Measurements from ENCODE around the gene GDA. TPM values are rescaled to one million over a fixed set of nuclear protein-coding genes. Genes with fewer than 3 reads are reported as not detected.

Gene GDA
- total and polyA plus RNA-seq, 2 of the 4 experiments (the other 2 are of a cell fraction), result not detected

GRCh38 chr9:72140586-72140985 lies 8.7 kb upstream of the GDA start:
- H2BK5ac ChIP-seq (ENCODE audit: low read depth, low read length, poor library complexity, severe bottlenecking), result no peak overlapping the region
- no peak overlapping the region for H2BK20ac ChIP-seq (ENCODE audit: low read depth, low read length)
- no peak overlapping the region for H2BK15ac ChIP-seq (ENCODE audit: low read depth, low read length)
- no peak overlapping the region for H4K8ac ChIP-seq (ENCODE audit: low read depth in 2 of 2, low read length in 2 of 2)
- no peak overlapping the region for H3K56ac ChIP-seq (ENCODE audit: extremely low read depth, insufficient read depth, low read length)
- H3K18ac ChIP-seq (ENCODE audit: low read depth, low read length), result no peak overlapping the region
- no peak overlapping the region for H2BK120ac ChIP-seq (ENCODE audit: low read depth, low read length)
- ATAC-seq (ENCODE audit: low read depth), result no peak
- no peaks in the 10 kb centered on the region for H3K4me1 ChIP-seq (ENCODE audit: control insufficient read depth, insufficient read depth, low read length)
- no peaks in the 10 kb centered on the region for H3K9me3 ChIP-seq (ENCODE audit: control insufficient read depth, insufficient read depth, low read length)
- no peak overlapping the region for H3K9ac ChIP-seq (ENCODE audit: low read depth, low read length)
- H4K5ac ChIP-seq (ENCODE audit: low read depth, low read length), result no peak overlapping the region
- H3K4me3 ChIP-seq (ENCODE audit: insufficient read depth, low read depth, low read length), result no peak overlapping the region
- no peaks in the 10 kb centered on the region for H3K36me3 ChIP-seq (ENCODE audit: control insufficient read depth, insufficient read depth, low read length)
- DNase-seq, result no peak
- in situ Hi-C loops (cut with MboI; ENCODE audit: low sequenced_read_pairs) (no loop called here), intact Hi-C loops (cut with micrococcal nuclease) (no loop called here), dilution Hi-C loops (cut with HindIII; ENCODE audit: low sequenced_read_pairs, unreplicated experiment) (no loop called here)
- no peak overlapping the region for H3K14ac ChIP-seq (replicated peaks; ENCODE audit: low read depth, low read length)
- no peaks in the 10 kb centered on the region for H3K27me3 ChIP-seq (ENCODE audit: control insufficient read depth, insufficient read depth, low read length)
- H2AFZ ChIP-seq (replicated peaks; ENCODE audit: low read length, poor library complexity), result no peak overlapping the region
- H2AK9ac ChIP-seq (replicated peaks; ENCODE audit: low read depth, low read length, poor library complexity), result no peak overlapping the region
- H3K79me1 ChIP-seq (ENCODE audit: low read depth in 1 of 2, low read length in 2 of 2), result no peaks in the 10 kb centered on the region
- no peak overlapping the region for H3K4me2 ChIP-seq (ENCODE audit: low read depth, low read length)
- no peak overlapping the region for H2AK5ac ChIP-seq (ENCODE audit: low read depth, low read length)
- ChIA-PET POLR2A (ENCODE audit: unreplicated experiment) (no interaction called here), CTCF (no interaction called here)
- TF ChIP-seq RAD21 (IDR thresholded peaks at IDR 0.05; ENCODE audit: low read length) (no peak), MXI1 (IDR thresholded peaks at IDR 0.05; ENCODE audit: borderline replicate concordance, low read depth, low read length) (no peak), NFE2L2 (IDR thresholded peaks at IDR 0.05; ENCODE audit: low read depth, low read length) (no peak), POLR2A (IDR thresholded peaks at IDR 0.05; ENCODE audit: low read depth, low read length) (no peak), CTCF (conservative IDR thresholded peaks at IDR 0.05; ENCODE audit: low read depth, low read length) (no peak), ELK1 (IDR thresholded peaks at IDR 0.05; ENCODE audit: borderline replicate concordance, low read depth, low read length) (no peak), MAFK (IDR thresholded peaks at IDR 0.05; ENCODE audit: low read depth, low read length) (no peak)
- no peaks in the 10 kb centered on the region for H3K9me1 ChIP-seq (ENCODE audit: insufficient read depth, low read length)
- H3K23ac ChIP-seq (ENCODE audit: low read depth, low read length), result no peak overlapping the region
- no CpG with 5 or more reads among the region's 4 CpGs for WGBS, 2 experiments (ENCODE audit: extremely low coverage in 2 of 2, insufficient read length in 1 of 2)
- no peak overlapping the region for H3K27ac ChIP-seq (ENCODE audit: insufficient read depth, low read length)
- H4K91ac ChIP-seq (ENCODE audit: insufficient read depth, low read depth, low read length), result no peak overlapping the region
- no peak overlapping the region for H3K4ac ChIP-seq (ENCODE audit: low read depth, low read length)
- no TSS peak for BruUV-seq (replicated peaks)
- H4K20me1 ChIP-seq (ENCODE audit: insufficient read depth, low read length), result no peaks in the 10 kb centered on the region
